ENCODE results near the gene CHD9. TPM values are rescaled to one million over a fixed set of nuclear protein-coding genes. Genes with fewer than 3 reads are reported as not detected.
A peak's percentile ranks its signal among the peaks of the same experiment; 100 is the strongest.

CHD9 gene
- total RNA-seq, 1 donor from 2014 or later: 119 TPM

DNA sequence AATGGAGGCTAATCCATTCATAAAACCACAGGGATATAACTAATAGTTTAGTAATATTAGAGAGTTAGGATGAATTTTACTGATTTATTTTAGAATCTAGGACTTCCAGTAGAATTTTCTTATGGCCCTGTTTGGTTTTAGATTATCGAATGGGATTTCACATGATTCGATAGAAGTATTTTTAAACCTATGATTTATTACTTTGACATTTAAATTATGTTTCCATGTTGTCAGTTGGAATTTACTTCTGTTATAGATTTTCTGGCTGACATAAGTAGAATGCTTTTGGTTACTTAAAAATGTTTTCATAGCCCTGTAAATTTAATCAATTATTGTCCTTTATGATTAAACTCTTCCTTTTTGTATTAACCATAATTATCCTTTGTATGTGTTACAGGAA, 158.8 kb downstream of the CHD9 start:
- Mint-ChIP-seq H3K4me1 (peaks cover 40% of the 10 kb centered on the region), H3K27me3 (ENCODE audit: low read depth) (no peaks in the 10 kb centered on the region), H3K36me3 (peaks cover 18% of the 10 kb centered on the region), H3K27ac (peak overlapping the region; percentile 64), H3K4me3 (no peak overlapping the region), H3K9me3 (no peaks in the 10 kb centered on the region)
- no peak for DNase-seq (ENCODE audit: low spot score in 2 of 2, unreplicated experiment in 2 of 2)
- TF ChIP-seq, protein P1, sequence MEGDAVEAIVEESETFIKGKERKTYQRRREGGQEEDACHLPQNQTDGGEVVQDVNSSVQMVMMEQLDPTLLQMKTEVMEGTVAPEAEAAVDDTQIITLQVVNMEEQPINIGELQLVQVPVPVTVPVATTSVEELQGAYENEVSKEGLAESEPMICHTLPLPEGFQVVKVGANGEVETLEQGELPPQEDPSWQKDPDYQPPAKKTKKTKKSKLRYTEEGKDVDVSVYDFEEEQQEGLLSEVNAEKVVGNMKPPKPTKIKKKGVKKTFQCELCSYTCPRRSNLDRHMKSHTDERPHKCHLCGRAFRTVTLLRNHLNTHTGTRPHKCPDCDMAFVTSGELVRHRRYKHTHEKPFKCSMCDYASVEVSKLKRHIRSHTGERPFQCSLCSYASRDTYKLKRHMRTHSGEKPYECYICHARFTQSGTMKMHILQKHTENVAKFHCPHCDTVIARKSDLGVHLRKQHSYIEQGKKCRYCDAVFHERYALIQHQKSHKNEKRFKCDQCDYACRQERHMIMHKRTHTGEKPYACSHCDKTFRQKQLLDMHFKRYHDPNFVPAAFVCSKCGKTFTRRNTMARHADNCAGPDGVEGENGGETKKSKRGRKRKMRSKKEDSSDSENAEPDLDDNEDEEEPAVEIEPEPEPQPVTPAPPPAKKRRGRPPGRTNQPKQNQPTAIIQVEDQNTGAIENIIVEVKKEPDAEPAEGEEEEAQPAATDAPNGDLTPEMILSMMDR (IDR thresholded peaks at IDR 0.05; ENCODE audit: unreplicated experiment): no peak

DNA sequence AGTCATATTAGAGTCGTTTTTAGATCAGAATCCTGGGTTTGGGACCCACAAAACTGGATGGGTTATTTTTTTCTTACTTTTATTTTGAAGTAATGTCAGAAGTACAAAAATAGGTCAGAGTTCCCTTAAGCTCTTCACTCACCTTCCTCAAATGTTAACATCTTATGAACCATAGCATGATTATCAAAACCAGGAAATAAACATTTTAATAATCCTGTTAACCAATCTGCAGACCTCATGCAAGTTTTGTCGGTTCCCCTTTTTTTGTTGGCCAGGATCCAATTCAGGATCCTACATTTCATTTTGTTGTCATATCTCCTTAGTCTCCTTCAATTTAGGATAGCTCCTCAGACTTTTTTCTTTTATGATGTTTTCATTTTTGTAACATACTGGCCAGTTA, 162.0 kb downstream of the CHD9 start:
- TF ChIP-seq, protein P1 (IDR thresholded peaks at IDR 0.05; ENCODE audit: unreplicated experiment): no peak
- DNase-seq (ENCODE audit: low spot score in 2 of 2, unreplicated experiment in 2 of 2): no peak
- Mint-ChIP-seq H3K27ac (peak overlapping the region; percentile 5), H3K4me1 (peaks cover 23% of the 10 kb centered on the region), H3K36me3 (peaks cover 16% of the 10 kb centered on the region), H3K27me3 (ENCODE audit: low read depth) (no peaks in the 10 kb centered on the region), H3K9me3 (no peaks in the 10 kb centered on the region), H3K4me3 (no peak overlapping the region)

DNA sequence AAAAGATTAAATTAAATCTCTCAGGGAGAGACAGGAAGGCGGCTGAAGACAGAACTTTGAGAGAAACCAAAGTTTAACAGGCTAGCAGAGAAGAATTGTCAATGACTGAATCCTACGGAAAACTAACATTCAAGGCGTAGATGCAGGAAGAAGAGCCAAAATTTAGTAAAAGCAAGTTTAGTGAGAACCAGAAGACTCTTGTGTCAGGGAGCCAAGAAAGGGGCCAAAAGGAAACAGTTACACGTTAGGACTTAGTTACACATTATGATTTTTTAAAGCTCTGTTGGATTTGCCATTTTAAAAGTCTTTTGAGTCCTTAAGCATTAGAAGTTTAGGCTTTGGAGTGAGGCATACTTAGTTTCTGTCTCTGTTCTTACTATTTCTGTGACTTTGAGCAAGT, 164.6 kb downstream of the CHD9 start:
- H3K9me3 Mint-ChIP-seq: no peaks in the 10 kb centered on the region
- H3K4me3 Mint-ChIP-seq: no peak overlapping the region
- DNase-seq (ENCODE audit: low spot score in 2 of 2, unreplicated experiment in 2 of 2): no peak
- TF ChIP-seq, protein P1 (IDR thresholded peaks at IDR 0.05; ENCODE audit: unreplicated experiment): no peak
- no peaks in the 10 kb centered on the region for H3K27me3 Mint-ChIP-seq (ENCODE audit: low read depth)
- no peak overlapping the region for H3K27ac Mint-ChIP-seq
- peaks cover 10% of the 10 kb centered on the region for H3K4me1 Mint-ChIP-seq
- H3K36me3 Mint-ChIP-seq: peaks cover 10% of the 10 kb centered on the region

DNA sequence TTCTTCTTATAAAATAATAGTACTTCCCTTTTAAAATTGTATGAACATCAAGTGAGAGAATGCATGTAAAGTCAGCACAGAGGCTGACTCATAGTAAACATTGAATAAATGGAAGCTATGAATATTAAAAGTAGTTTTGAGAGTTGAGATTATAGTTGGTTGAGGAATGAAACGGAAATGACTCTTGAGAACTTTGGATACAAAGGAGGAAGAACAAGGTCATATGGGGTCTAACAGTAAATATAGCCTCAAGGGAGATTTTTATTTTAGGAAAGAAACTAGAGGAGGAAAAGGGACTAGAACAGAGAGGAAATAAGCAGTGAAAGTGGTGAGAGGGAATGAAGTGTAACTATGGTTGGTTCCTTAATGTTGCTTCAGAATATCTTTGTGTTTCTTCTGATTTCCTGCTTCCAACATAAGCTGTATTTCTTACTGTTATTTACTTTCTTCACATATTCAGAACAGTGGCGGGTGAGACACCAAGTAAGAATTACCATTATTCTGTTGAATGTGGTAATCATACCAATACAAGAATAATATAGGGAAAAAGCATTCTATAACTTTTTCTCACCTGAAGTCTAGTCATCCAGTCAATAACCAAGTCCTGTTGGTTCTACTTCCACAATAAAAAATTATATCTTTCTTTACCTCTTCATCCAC, 165.1 kb downstream of the CHD9 start:
- H3K27me3 Mint-ChIP-seq (ENCODE audit: low read depth): no peaks in the 10 kb centered on the region
- H3K36me3 Mint-ChIP-seq: peaks cover 7% of the 10 kb centered on the region

DNA sequence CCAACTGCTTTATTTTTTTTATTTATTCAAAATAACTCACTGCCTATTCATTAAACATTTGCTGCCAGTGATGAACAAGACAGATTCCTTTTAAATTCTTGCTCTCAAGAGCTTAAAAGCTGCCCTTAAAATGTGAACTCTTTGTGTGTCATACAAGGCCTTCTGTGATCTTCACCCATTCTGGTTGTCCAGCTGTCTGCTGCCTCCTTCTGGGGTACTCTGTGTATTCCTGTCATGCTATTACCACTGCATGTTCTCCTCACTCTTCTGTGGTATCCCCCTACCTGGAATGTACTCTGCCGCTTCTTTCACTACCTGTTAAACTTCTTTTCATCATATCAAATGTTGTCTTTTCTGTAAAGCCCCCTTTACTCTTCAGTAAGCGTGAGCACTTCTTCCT, 165.8 kb downstream of the CHD9 start:
- H3K27ac Mint-ChIP-seq: no peak overlapping the region
- no peaks in the 10 kb centered on the region for H3K27me3 Mint-ChIP-seq (ENCODE audit: low read depth)
- no peaks in the 10 kb centered on the region for H3K9me3 Mint-ChIP-seq
- peaks cover 5% of the 10 kb centered on the region for H3K36me3 Mint-ChIP-seq
- no peak overlapping the region for H3K4me3 Mint-ChIP-seq
- TF ChIP-seq, protein P1 (IDR thresholded peaks at IDR 0.05; ENCODE audit: unreplicated experiment): no peak
- no peak for DNase-seq (ENCODE audit: low spot score in 2 of 2, unreplicated experiment in 2 of 2)
- peaks cover 3% of the 10 kb centered on the region for H3K4me1 Mint-ChIP-seq

More for the DNA sequence above, 165.1 kb downstream of the CHD9 start:
- Mint-ChIP-seq H3K9me3 (no peaks in the 10 kb centered on the region), H3K27ac (no peak overlapping the region), H3K4me1 (peaks cover 10% of the 10 kb centered on the region), H3K4me3 (no peak overlapping the region)
- no peak for DNase-seq (ENCODE audit: low spot score in 2 of 2, unreplicated experiment in 2 of 2)
- TF ChIP-seq, protein P1 (IDR thresholded peaks at IDR 0.05; ENCODE audit: unreplicated experiment): no peak

Data from mesothelial cell of epicardium (in vitro differentiated cells).